GM21367 (cell line): ENCODE data around the gene RPA3.

Source experiments
- ATAC-seq: cut with Tn5 transposase; IDR thresholded peaks from one replicate; pipeline ENCODE4 v1.9.1; 2021; ENCODE audit not compliant: unreplicated experiment

RPA3 gene

DNA sequence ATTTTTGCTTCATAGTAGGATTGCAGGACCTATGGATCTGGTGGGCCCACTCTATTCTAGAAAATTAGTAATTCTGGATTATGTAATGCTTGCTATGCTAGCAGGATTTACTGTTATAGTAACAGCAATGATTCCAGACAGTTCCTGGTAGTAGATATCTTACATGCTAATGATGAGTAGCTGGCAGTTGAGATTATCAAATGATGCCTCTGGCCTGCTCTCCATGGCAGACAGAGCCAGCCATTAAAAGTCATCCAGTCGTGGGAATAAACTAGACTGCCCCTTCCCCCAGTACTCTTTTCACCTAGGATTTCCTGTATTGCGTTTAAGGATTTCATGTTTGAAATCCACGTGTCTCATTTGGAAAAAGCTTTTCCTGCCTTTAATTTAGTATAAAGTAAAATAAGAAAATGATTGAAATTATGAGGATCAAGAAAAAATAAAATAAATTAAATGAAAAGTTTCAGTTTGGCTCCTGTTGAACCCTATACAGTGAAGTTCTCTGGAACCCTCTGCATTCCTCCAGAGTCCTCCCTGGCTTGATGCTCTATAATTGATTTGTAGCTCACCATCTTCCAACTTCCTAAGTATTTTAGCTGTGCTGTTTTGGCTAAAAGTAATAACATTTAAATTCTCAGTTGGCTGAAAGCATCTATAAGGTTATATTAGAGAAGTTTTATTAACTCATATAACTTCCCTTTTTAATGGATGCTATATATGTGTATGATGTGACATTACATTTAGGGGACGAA is 63.3 kb downstream of the RPA3 start:
- no peak for ATAC-seq

DNA sequence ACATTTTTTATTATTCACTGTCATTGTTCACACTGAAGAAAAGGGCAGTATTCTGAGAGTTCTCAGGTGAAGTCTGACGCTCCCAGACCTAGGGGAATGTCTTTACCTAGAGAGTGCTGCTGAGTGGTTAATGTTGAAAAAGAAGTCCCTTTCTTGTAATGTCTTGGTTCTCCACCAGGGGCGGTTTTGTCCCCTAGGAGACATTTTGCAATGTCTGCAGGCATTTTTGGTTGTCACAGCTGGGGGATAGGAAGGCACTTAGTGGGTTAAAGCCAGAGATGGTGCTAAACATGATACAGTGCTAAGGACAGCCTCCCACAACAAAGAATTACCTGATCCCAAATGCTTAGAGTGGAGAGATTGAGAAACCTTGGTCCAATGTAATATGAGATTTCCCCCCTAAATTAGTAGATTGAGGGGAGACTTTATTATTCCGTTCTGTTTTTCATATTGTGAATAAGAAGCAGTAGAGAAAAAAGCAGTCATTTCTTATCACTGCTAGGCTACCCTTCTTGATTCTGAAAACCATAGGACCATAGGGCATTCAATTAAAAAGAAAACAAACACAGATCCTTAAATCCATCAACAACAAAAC is 64.7 kb downstream of the RPA3 start:
- no peak for ATAC-seq

DNA sequence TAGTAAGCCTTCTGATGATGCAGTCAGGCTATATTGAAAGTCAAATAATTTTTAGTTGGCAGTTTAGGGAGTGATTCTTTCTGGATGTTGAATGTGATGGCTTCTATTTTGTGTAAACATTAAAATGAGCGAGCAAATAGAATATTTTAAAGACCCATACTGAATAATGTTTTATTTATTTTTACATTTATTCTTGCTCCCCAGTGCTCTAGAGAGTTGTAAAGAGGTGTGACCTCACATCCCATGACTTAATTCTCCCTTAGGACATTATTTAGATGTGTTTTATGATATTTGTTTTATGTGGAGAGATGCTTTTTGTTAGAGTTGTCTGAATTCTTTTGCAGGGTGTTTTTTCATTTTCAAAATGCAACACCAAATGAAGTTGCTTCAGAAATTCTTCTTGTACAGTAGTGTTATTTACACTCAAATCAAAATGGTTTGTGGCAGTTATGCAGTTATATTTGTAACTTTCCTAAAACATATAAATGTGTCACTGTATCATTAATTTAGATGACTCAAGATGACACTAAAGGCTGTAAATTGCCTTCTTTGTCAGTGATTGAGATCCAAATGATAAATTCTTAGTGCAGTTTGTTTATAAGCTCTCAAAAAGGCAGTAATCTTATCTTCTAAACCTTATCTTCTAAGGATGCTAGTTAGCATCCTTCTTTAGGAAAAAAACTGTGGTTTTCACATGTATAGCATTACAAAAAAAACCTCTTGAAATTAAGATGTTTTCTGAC is 65.4 kb downstream of the RPA3 start:
- ATAC-seq: no peak

DNA sequence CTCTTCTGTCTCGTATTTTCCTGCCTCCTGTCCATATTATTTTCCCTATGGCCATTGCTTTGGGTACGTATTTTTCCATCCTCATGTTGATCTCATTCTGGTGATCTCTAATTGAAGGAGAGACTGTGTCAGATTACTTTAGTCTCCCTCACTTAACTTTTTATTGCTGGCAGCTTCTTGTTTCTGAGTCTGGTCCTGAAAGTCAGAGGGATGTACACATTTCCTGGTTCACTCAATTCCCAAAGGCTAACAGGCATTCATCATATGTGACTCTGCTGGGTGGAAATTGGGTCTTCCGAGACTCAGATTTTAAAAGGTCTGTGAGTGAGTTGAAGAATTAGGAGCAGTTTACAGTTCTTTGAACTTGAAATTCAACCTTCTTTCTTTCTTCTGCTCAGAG is 66.9 kb downstream of the RPA3 start:
- no peak for ATAC-seq

DNA sequence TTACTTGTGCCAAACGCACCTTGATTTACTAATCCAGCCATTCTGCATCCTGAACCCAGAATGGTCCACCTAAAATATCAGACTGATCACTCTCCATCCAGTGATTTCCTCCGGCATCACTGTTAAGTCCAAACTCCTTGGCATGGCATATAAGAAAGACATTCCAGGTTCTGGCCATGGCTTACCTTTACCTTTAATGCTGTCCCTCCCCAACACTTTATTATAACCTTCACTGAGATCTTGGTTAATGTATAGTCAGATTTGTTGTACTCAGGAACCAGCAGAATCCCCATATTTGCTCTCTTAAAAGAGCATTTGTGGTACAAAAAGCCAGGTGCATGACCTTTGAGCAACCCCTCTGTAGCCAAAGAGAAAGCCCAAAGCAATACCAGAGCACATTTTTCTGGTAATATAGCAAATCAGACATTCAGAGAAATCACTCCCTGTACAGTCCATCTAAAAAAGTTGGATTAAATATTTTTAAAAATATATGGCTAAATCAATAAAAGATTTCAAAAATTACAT is 67.7 kb downstream of the RPA3 start:
- no peak for ATAC-seq

DNA sequence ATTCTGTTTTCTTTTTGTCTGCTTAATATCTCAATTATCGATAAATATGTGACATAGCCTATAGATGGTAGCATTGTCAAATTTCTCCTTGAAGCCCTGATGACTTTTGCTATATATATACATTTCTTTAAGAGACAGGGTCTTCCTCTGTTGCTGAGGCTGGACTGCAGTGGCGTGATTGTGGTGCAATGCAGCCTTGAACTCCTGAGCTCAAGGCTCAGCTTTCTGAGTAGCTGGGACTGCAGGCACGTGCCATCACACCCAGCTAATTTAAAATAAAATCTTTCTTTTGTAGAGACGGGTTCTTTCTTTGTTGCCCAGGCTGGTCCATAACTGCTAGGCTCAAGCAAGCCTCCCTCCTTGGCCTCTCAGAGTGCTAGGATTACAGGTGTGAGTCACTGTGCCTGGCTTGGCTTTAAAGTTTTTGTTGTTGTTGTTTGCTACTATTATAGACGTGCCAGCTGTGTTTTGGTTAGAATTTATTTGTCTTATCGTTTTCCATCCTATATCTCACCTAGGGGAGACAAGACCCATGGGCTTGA is 70.8 kb downstream of the RPA3 start:
- ATAC-seq: no peak

DNA sequence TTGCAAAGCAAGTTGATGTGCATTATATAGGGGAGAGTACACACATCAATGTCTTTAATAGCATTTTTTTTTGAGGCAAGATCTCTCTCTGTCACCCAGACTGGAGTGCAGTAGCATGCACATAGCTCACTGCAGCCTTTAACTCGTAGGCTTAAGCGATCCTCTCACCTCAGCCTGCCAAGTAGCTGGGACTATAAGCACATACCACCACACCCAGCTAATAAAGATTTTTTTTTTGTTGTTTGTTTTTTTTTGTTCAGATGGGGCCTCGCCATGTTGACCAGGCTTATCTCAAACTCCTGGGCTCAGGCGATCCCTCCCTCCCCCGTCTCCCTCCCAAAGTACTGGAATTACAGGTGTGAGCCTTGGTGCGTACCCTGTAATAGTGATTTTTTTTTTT is 76.3 kb downstream of the RPA3 start:
- ATAC-seq: no peak

DNA sequence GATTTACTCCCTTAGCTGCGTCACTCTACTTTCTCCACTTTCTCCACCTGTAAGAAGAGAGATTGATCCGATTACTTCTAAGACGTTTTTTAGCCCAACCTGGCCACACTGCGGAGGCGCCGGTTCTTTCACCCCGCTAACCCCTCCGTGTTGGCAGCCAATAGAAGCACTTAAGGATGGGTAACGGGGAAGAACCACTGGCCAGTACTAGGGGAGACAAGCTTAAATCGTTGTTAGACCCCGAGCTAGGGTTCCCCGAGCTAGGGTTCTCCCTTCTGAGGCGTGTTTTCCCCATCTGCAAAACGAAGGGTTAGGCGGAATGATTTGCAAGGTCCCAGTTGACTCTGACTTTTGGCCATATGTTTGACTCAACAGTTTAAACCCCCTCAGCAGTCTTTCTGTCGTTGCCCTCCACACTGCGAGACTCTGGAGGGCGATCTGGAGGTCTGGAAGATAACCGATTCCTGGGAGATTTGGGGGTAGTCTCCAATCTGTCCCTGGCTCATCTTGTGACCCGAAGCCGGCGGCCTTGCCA is 77.2 kb downstream of the RPA3 start:
- ATAC-seq: peak; percentile 4

DNA sequence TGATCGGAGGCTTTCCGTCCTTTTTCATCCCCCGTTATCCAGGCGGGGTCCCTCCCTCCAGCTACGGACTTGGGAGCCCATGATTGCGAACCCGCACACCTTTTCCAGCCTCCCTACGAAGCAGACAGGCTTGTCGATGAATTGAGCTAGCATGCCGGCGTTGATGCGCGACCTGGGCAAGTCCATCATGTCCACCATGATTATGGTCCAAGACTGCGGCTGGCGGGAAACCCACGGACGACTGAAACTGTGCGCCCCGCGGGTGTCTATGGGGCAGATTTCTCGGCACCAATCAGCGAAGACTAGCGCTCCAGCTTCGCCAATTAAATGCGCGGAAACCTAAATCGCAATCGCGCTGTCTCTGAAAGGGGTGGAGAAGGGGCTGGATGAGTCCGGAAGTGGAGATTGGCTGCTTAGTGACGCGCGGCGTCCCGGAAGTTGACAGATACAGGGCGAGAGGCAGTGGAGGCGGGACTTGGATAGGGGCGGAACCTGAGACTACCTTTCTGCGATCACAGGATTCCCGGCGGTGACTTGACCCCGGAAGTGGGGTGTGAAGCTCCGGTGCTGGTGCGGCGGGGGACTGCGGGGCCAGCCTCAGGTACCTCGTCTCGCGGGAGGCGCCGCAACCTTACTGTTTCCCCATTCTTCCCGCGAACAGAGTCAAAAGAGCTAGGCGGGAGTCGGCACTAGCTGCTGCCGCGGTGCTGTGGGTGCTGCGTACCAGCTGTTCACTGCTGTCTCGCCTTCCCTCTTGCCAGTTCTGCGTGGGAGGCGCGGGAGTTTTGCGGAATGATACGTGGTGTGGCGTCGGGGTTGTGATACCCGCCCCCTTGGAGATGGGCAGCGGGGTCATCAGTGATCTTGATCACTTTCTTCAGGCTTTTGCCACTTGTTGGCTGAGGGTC is 77.9 kb downstream of the RPA3 start, which contains the start of gene UMAD1:
Gene UMAD1, plus strand, starts transcription at position 532 of the 908 bp plus-strand sequence. CDS start 32,620 bp downstream, outside the sequence.
- ATAC-seq: peak; percentile 96

DNA sequence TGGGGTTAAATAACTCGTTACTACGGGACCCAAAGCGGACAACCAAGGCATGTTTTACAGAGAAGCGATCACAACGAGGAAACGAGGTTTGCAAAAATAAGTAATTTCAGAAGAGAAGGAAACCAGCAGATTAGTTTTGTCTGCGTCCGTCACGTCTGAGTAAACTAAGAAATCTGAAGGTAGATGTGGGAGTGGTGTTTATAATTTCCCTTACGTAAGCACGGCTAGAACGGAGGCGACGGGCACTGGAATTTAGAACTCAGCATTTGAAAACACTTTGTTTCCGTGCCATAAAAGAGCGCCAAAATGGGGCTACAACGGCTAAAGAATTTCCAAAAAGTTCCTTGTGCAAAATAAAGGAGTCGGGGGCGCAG is 78.6 kb downstream of the RPA3 start:
- no peak for ATAC-seq

DNA sequence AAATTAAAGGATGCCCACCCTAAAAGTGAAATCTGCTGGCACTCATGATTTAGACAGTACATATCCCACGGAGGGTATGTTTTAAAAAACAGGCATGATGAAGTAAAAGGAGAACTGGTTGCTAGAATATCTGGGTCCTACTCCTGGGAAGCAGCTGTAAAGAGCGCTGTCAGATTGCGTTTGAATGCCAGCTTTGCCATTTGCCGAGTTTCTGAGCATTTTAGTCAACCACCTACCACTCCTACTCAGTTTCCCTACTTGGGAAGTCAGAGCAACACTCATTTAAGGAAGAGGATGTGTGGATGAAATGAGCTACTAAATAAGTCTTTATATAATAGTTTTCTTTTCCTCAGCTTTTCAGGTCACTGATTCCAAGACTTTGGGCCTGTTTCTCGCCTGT is 79.0 kb downstream of the RPA3 start:
- no peak for ATAC-seq

DNA sequence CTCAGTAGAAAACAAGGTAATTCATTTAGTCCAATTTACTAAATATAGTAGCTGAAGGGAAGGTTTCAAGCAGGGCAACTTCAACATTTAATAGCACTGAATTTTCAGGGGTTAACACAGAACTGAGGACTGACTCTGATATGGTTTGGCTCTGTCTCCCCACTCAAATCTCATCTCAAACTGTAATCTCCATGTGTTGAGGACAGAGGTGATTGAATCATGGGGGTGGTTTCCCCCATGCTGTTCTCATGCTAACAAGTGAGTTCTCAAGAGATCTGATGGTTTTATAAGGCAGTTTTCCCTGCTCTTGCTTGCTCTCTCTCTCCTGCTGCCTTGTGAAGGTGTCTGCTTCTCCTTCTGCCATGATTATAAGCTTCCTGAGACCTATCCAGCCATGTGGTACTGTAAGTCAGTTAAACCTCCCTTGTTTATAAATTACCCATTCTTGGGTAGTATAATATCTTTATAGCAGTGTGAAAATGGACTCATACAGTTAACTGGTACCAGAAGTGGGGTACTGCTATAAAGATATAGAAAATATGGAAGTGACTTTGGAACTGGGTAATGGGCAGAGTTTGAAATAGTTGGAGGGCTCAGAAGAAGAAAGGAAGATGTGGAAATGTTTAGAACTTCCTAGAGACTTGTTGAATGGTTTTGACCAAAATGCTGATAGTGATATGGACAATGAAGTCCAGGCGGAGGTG is 87.6 kb downstream of the RPA3 start:
- ATAC-seq: no peak

DNA sequence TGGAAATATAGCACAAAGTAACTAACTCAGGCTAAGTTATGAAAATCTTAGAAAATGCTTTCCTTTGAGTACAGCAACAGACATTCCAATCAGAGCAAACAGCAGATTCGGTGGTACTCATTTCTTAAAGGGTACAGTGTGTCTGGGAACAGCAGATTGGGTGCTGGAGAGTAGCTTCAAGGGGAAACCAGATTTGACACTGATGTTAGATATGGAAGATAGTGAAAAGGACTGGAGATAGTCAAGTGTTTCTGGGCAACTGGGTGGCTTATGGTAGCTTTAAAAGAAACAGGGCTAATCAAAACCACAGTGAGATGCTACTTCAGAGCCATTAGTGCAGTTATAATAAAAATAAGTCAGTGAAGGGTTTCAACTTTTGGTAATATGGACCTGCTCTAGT is 89.9 kb downstream of the RPA3 start:
- ATAC-seq: no peak

DNA sequence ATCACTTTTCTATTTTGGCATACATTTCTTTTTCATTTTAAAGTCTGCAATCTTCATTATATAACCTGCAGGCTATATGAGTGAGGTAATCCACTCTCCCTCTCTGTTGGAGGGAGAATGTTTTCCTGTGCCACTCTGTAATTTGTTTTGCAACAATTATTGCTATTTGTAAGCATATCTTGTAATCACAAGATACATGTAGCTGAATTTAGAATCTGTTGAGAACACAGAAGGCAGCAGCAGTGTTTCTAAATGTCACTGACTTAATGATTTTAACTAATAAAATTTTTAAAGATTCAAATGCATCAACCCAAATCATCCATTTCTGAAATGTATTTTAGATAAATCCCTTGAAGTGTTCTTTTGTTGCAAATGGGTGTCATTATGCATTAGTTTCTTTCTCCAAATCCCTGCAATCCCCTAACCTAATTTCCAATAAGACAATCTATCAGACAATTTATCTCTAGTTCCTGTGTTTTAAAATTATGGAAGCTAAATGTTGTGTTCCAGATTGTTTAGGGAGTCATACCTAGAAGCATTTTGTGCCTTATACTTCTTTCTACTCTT is 97.7 kb downstream of the RPA3 start:
- no peak for ATAC-seq

DNA sequence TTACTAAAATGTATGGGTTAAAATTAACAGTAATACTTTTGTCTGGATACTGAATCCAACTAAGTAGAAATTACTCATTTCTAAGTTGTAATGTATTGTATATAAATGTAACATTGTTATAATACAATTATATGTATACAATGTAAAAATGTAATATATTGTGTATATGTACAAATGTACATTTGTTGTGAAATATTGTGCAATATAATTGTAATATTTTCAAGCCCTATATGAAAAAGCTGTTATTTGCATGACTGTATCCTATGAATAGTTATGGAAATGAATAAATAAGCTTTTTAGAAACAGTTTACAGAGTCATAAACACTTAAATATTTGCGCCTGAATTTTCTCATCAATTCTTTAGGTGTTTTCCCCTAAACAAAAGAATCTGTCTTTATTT is 98.2 kb downstream of the RPA3 start:
- ATAC-seq: no peak

DNA sequence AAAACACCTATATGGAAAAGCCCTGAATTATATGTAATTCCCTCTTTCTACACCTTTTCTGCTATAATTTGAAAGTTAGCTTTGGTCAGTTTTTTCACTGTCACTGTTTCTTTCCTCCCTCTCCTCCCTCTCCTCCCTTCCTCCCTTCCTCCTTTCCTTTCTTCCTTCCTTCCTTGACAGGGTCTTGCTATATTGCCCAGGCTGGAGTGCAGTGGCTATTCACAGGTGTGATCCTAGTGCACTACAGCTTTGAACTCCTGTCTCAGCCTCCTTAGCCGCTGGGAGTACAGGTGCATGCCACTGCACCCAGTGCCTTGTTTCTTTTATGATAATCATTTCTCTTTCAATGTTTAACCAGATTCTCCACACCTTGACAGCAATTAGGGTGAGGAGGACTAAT is 100.0 kb downstream of the RPA3 start:
- ATAC-seq: no peak

DNA sequence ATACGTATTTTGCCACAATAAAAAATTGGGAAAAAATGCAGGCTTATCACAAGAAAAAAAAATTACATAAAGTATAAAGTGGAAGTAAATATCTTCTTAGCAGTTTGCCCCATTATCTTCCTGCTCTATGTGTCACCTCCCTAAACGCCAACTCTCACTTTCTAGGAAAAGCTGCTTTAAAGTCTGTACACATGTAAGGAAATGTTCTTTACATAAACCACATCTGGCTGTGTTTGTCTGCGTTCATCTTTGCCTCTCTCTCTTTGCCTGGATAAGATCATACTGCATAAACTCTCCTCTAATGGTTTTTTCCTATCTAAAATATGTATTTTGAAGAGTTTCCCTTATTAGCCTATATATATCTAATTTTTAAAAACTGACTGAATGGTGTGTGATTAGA is 100.9 kb downstream of the RPA3 start:
- no peak for ATAC-seq

DNA sequence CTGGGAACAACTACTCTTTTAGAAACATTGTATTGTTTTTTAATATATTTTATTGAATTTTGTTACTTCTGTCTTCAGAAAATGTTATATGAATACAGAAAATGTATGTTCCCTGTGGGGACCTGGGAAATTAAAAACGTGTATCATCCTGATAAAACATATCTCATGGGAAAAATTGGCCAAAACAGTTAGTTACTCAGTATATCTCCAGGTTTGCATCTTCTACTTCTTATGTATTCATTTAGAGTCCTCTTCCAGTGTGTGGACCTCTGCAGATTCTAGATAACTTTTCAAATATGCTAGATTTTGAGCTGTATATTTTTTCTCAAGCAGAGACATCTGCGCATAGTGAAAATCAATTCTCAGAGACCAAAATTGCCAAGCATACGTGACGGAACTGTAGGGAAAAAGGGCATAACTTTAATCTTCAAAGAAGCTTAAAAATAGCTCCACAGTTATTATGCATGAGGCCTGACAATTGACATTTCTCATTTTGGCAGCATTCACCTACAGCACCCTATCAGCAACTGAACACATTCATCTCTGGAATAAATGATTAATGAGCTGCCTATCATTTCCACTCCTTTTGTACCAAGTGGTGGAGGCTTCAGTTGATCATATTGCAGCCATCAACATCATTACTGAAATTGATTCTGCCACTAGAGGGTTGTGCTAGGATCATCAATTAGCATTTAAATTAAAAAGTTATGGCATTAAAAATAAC is 104.2 kb downstream of the RPA3 start:
- no peak for ATAC-seq

DNA sequence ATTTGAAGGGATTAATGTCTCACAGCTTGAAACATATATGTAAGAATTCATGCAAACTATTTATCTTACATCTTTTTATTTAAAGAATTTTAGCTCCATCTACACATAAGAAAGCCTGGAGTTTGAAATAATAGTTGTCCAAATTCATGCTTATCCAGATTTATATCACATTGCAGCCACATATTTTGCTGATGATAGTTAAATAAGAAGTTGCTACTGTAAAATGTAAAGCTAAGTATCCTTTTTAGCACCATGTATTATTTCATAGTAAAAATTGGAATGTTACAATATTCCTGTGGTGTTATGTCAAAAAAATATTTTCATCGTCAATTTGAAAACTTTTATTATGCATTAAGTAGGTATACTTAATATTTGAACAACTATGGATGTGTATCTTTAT is 105.2 kb downstream of the RPA3 start:
- ATAC-seq: no peak
